MM.1S (cell line): ENCODE results near the gene MFSD6.

Source experiments
- CTCF ChIP-seq: fragments of 300-600 bp; sonication (generic); IDR thresholded peaks from 2 replicates; pipeline ENCODE4 v1.5.1; 2016; ENCODE audit warnings: antibody characterized with exemption, low read length, mixed read lengths
- EZH2 ChIP-seq: fragments of 300-600 bp; sonication (generic); optimal IDR thresholded peaks from 2 replicates; pipeline ENCODE3; 2017; ENCODE audit warnings: low read depth, mild to moderate bottlenecking, antibody characterized with exemption, low read length, mixed read lengths

- TF ChIP-seq EZH2 = no peak
- TF ChIP-seq CTCF = no peak
Observed at GRCh38 chr2:190547886-190548285, 139.7 kb downstream of the MFSD6 start.
